Measurements from ENCODE around the gene ANKRD39.

The ANKRD39 gene

GRCh38 chr2:96837575-96837974 is 20.2 kb downstream of the ANKRD39 start:
- no peak for DNase-seq (ENCODE audit: low spot score)
- TF ChIP-seq CTCF (IDR thresholded peaks at IDR 0.05; ENCODE audit: extremely low read depth, missing control alignments) = no peak

GRCh38 chr2:96835830-96836229 is 22.0 kb downstream of the ANKRD39 start:
- no peak for DNase-seq (ENCODE audit: low spot score)
- TF ChIP-seq CTCF (IDR thresholded peaks at IDR 0.05; ENCODE audit: extremely low read depth, missing control alignments) = no peak

- TF ChIP-seq CTCF (IDR thresholded peaks at IDR 0.05; ENCODE audit: extremely low read depth, missing control alignments) = no peak
Observed at GRCh38 chr2:96832754-96833507, 24.9 kb downstream of the ANKRD39 start.

GRCh38 chr2:96832408-96832753 is 25.4 kb downstream of the ANKRD39 start:
- DNase-seq (ENCODE audit: low spot score) = no peak
- TF ChIP-seq CTCF (IDR thresholded peaks at IDR 0.05; ENCODE audit: extremely low read depth, missing control alignments) = no peak

More at GRCh38 chr2:96832754-96833507, 24.9 kb downstream of the ANKRD39 start:
- no peak for DNase-seq (ENCODE audit: low spot score)

- no peak for DNase-seq (ENCODE audit: low spot score)
- TF ChIP-seq CTCF (IDR thresholded peaks at IDR 0.05; ENCODE audit: extremely low read depth, missing control alignments) = no peak
Observed at GRCh38 chr2:96831679-96832078, 26.1 kb downstream of the ANKRD39 start.

GRCh38 chr2:96830044-96830562 is 27.7 kb downstream of the ANKRD39 start:
- no peak for DNase-seq (ENCODE audit: low spot score)
- no peak for TF ChIP-seq CTCF (IDR thresholded peaks at IDR 0.05; ENCODE audit: extremely low read depth, missing control alignments)

GRCh38 chr2:96828874-96829273 is 28.9 kb downstream of the ANKRD39 start:
- no peak for DNase-seq (ENCODE audit: low spot score)
- no peak for TF ChIP-seq CTCF (IDR thresholded peaks at IDR 0.05; ENCODE audit: extremely low read depth, missing control alignments)
